ENCODE results near the gene CEND1. TPM values are rescaled to one million over a fixed set of nuclear protein-coding genes. Genes with fewer than 3 reads are reported as not detected.

CEND1 gene
- total RNA-seq, 1 experiment from 2014 or later = 0.81 TPM

DNA sequence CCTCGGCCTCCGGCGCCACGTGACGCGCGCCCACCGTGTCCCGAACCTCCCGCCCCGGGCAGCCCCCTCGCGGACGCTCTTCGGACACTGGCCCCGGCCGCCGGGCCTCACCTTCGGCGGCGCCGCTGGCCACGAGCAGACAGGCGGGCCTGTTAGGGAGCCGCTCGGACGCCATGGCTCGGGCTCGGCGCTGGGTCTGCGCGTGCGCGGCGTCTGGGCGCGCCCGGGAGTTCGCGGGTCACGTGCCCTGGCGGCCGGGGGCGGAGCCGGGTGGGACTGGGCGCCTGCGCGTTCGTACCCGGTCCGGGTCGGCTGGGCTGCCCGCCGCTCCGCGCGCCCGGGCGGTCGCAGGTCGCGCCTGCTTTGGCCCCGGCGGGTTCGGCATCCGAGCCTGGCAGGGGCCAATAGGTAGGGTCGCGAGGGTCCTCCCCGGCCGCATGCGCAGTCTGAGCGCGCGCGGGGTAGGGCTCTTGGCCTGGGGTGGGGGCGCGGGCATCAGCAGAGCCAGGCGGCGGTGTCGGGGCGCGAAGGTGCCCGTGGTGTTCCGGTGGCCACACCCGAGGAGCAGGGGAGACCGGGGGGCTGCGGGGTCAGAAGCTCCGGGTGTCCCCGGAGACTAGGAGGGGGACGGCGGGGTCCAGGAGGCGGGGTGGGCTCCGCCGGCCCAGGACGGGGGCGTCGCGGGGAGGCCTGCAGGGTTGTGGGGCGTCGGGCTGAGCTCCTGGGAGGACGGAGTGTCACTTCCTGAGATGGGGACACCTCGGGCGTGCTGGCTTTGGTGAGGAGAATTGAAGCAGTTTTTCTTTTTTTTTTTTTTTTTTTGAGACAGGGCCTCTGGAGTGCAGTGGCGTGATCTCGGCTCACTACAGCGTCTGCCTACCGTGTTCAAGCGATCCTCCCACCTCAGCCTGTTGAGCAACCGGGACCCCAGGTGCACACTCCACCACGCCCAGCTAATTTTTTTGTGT, 12.3 kb downstream of the CEND1 start, which contains the start of gene GATD1:
TSS of gene GATD1 (minus strand) at position 200 of the 968 bp plus-strand sequence. CDS start at position 175, 25 bp downstream.
- Histone ChIP-seq H2BK120ac (ENCODE audit: low read depth, low read length, poor library complexity, severe bottlenecking) (no peak within 1 kb of the TSS), H3K79me2 (ENCODE audit: insufficient read depth, low read length) (peaks cover 4% of the 10 kb centered on the region; the same call in 1 of the 2 replicates)
- WGBS (ENCODE audit: extremely low coverage, insufficient read length, low lambda C conversion rate) = no CpG with 5 or more reads among the region's 110 CpGs

More for the DNA sequence above, 12.3 kb downstream of the CEND1 start, which contains the start of gene GATD1:
- Histone ChIP-seq H3K4ac (ENCODE audit: low read depth, low read length) (no peak within 1 kb of the TSS), H2BK5ac (ENCODE audit: insufficient read length, low read length) (no peak within 1 kb of the TSS), H4K5ac (ENCODE audit: insufficient read length, low read depth, low read length) (no peak within 1 kb of the TSS), H2BK12ac (ENCODE audit: insufficient read length, low read depth, low read length) (no peak within 1 kb of the TSS), H3K4me1 (ENCODE audit: insufficient read depth, low read length) (no peaks in the 10 kb centered on the region; the same call in 1 of the 2 replicates), H2BK15ac (ENCODE audit: low read depth, low read length) (no peak within 1 kb of the TSS), H3K4me2 (ENCODE audit: insufficient read depth, insufficient read length, low read length) (peak within 1 kb of the TSS; percentile 78), H2AK5ac (ENCODE audit: insufficient read length, low read length) (peak within 1 kb of the TSS; percentile 15), H2AFZ (ENCODE audit: low read length) (no peak within 1 kb of the TSS), H4K8ac (replicated peaks; ENCODE audit: insufficient read length, low read depth, low read length) (no peak within 1 kb of the TSS), H3K79me1 (ENCODE audit: insufficient read depth, low read depth, low read length, poor library complexity, severe bottlenecking) (peaks cover 12% of the 10 kb centered on the region), H4K91ac (ENCODE audit: insufficient read length, low read depth, low read length) (no peak within 1 kb of the TSS), H3K23ac (ENCODE audit: insufficient read length, low read depth, low read length) (no peak within 1 kb of the TSS), H3K9me3 (ENCODE audit: control insufficient read depth, low read depth, low read length) (no peaks in the 10 kb centered on the region), H3K56ac (ENCODE audit: insufficient read length, low read depth, low read length) (no peak within 1 kb of the TSS), H3K9ac (ENCODE audit: extremely low read depth, insufficient read length, low read length) (peak within 1 kb of the TSS; percentile 68), H3T11ph (ENCODE audit: low read length) (no peak within 1 kb of the TSS), H3K23me2 (ENCODE audit: insufficient read length, low read depth, low read length, poor library complexity, severe bottlenecking) (peaks cover 17% of the 10 kb centered on the region), H3K14ac (ENCODE audit: insufficient read depth, low read length) (peak within 1 kb of the TSS; percentile 84), H2BK20ac (ENCODE audit: low read depth, low read length, poor library complexity, severe bottlenecking) (no peak within 1 kb of the TSS), H3K18ac (ENCODE audit: insufficient read length, low read depth, low read length) (peak within 1 kb of the TSS; percentile 69), H3K27me3 (ENCODE audit: insufficient read depth, low read length) (no peaks in the 10 kb centered on the region), H3K27ac (ENCODE audit: insufficient read length, low read depth, low read length) (no peak within 1 kb of the TSS), H4K20me1 (ENCODE audit: control insufficient read depth, insufficient read depth, insufficient read length) (no peaks in the 10 kb centered on the region)
- Mint-ChIP-seq H3K4me3 (peak within 1 kb of the TSS; percentile 82 to 91), H3K27me3 (ENCODE audit: low read depth) (no peaks in the 10 kb centered on the region), H3K36me3 (ENCODE audit: insufficient read depth in 1 of 3, low read depth in 3 of 3) (peaks cover 4 to 17% (median 13%) of the 10 kb centered on the region in 3 experiments; a peak in 6 of 7 replicates), H3K9me3 (no peaks in the 10 kb centered on the region), H3K27ac (peak within 1 kb of the TSS; percentile 53 to 88 (median 59); a peak in 6 of 7 replicates), H3K4me1 (peaks cover 22 to 29% of the 10 kb centered on the region in 2 experiments)
- peak; percentile 91 for DNase-seq
- TF ChIP-seq, protein P1, sequence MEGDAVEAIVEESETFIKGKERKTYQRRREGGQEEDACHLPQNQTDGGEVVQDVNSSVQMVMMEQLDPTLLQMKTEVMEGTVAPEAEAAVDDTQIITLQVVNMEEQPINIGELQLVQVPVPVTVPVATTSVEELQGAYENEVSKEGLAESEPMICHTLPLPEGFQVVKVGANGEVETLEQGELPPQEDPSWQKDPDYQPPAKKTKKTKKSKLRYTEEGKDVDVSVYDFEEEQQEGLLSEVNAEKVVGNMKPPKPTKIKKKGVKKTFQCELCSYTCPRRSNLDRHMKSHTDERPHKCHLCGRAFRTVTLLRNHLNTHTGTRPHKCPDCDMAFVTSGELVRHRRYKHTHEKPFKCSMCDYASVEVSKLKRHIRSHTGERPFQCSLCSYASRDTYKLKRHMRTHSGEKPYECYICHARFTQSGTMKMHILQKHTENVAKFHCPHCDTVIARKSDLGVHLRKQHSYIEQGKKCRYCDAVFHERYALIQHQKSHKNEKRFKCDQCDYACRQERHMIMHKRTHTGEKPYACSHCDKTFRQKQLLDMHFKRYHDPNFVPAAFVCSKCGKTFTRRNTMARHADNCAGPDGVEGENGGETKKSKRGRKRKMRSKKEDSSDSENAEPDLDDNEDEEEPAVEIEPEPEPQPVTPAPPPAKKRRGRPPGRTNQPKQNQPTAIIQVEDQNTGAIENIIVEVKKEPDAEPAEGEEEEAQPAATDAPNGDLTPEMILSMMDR (conservative IDR thresholded peaks at IDR 0.05) = no peak

All from H9 (cell line).